HepG2 (cell line): Measurements from ENCODE around the gene OSBPL5. TPM values are rescaled to one million over a fixed set of nuclear protein-coding genes. Genes with fewer than 3 reads are reported as not detected.

Experiments used
- ATAC-seq: fragments of 200-7000 bp; cut with Tn5 transposase; 3 replicates; pipeline ENCODE4 v1.9.1; 2020; ENCODE audit warnings: mild to moderate bottlenecking, moderate library complexity
- BruUV-seq: library from RNA; stranded (reverse); fragments of 400-500 nt; replicated peaks from 2 replicates; lab custom pipeline; 2021; lab: Mats Ljungman, UMichigan
- CTCF ChIA-PET: fragments of 300-600 bp; formaldehyde crosslinking; extraction: SDS; loops from one replicate; lab custom pipeline; 2021; ENCODE audit warnings: low total read pairs, inconsistent platforms, low intra/inter-chr PET ratio; lab: Yijun Ruan, JAX
- POLR2A ChIA-PET: fragments of 350-600 bp; sonication (Branson Sonifier 250); formaldehyde crosslinking; loops from one replicate; lab custom pipeline; 2020; ENCODE audit warnings: antibody characterized with exemption, inconsistent platforms; lab: Yijun Ruan, JAX
- DNase-seq: peaks from one replicate; pipeline ENCODE4 v3.0.0-alpha.2; 2015; ENCODE audit warnings: low spot score
- FAIRE-seq: peaks from 3 replicates; lab custom pipeline; 2011; peaks lifted over from hg19 to GRCh38; lab: Jason Lieb, UNC
- H2AFZ ChIP-seq: one replicate; pipeline ENCODE4 v1.6.1; 2011; ENCODE audit warnings: low read length, inconsistent platforms
- H3K27ac ChIP-seq: fragments of 300-600 bp; 3 replicates; pipeline ENCODE4 v1.8.0; 2011; ENCODE audit warnings: mixed run types, mild to moderate bottlenecking, mixed read lengths, low read length, inconsistent platforms; ENCODE audit not compliant: insufficient read depth; ENCODE audit errors: extremely low read length
- H3K27me3 ChIP-seq, 2 experiments: fragments of 200-600 bp in 1 of 2; 2 replicates in 1 of 2; 3 replicates in 1 of 2; pipeline versions ENCODE4 v1.6.0 to v1.8.0; 2011; ENCODE audit warnings: low read length in 2 of 2, mild to moderate bottlenecking in 2 of 2, moderate library complexity in 2 of 2, inconsistent platforms in 1 of 2; ENCODE audit not compliant: insufficient read depth in 2 of 2, control insufficient read depth in 1 of 2
- H3K36me3 ChIP-seq, 2 experiments: fragments of 200-600 bp in 1 of 2; replicated peaks in 1 of 2; 2 replicates in 1 of 2; 3 replicates in 1 of 2; pipeline versions ENCODE4 v1.5.1 to v1.8.0; 2011; ENCODE audit warnings: low read length in 2 of 2, inconsistent platforms in 1 of 2; ENCODE audit not compliant: insufficient read depth in 2 of 2, control insufficient read depth in 1 of 2
- H3K4me1 ChIP-seq: 2 replicates; pipeline ENCODE4 v1.5.1; 2012; ENCODE audit warnings: low read length, inconsistent platforms; ENCODE audit not compliant: insufficient read depth
- H3K4me2 ChIP-seq: 2 replicates; pipeline ENCODE4 v1.6.0; 2011; ENCODE audit warnings: low read depth, low read length, inconsistent platforms
- H3K4me3 ChIP-seq, 3 experiments: fragments of 200-600 bp in 1 of 3; sonication (generic), shearing (Covaris generic) in 1 of 3; replicated peaks in 1 of 3; 2 replicates each; pipeline ENCODE4 v1.5.1; 2011 to 2016; ENCODE audit warnings: low read length in 3 of 3, inconsistent platforms in 2 of 3, low read depth in 2 of 3, mild to moderate bottlenecking in 2 of 3, control low read depth in 1 of 3, mixed read lengths in 1 of 3; ENCODE audit not compliant: insufficient read depth in 1 of 3
- H3K79me2 ChIP-seq: one replicate; pipeline ENCODE4 v1.6.1; 2011; ENCODE audit warnings: low read length, inconsistent platforms; ENCODE audit not compliant: insufficient read depth
- H3K9ac ChIP-seq: 2 replicates; pipeline ENCODE4 v1.6.0; 2011; ENCODE audit warnings: mild to moderate bottlenecking, low read depth, low read length, inconsistent platforms; ENCODE audit not compliant: insufficient read depth
- H3K9me3 ChIP-seq: 2 replicates; pipeline ENCODE4 v1.5.1; 2012; ENCODE audit warnings: mild to moderate bottlenecking, low read length
- H4K20me1 ChIP-seq: 2 replicates; pipeline ENCODE4 v1.6.0; 2011; ENCODE audit warnings: inconsistent platforms, mild to moderate bottlenecking, low read length, moderate library complexity; ENCODE audit not compliant: insufficient read depth
- FLYWCH1 ChIP-seq: sonication (generic); formaldehyde crosslinking; IDR thresholded peaks from 2 replicates; pipeline ENCODE4 v1.8.1; 2023; ENCODE audit warnings: mild to moderate bottlenecking, missing genetic modification reagents
- MED13 ChIP-seq: sonication (generic); formaldehyde crosslinking; IDR thresholded peaks from 2 replicates; pipeline ENCODE4 v1.5.0; 2020; ENCODE audit warnings: missing genetic modification reagents
- NRL ChIP-seq: sonication (generic); formaldehyde crosslinking; IDR thresholded peaks from 2 replicates; pipeline ENCODE4 v1.5.0; 2020; ENCODE audit warnings: missing genetic modification reagents, mild to moderate bottlenecking, moderate library complexity, borderline replicate concordance
- SALL2 ChIP-seq: sonication (generic); formaldehyde crosslinking; IDR thresholded peaks from 2 replicates; pipeline ENCODE4 v1.8.1; 2023; ENCODE audit warnings: mild to moderate bottlenecking, missing genetic modification reagents, inconsistent platforms
- SSRP1 ChIP-seq: IDR thresholded peaks from 2 replicates; pipeline ENCODE4 v1.6.1; 2016; ENCODE audit warnings: control low read depth
- TBP ChIP-seq: sonication (generic); formaldehyde crosslinking; IDR thresholded peaks from 2 replicates; pipeline ENCODE4 v1.5.0; 2020; ENCODE audit warnings: missing genetic modification reagents
- TBX2 ChIP-seq: sonication (generic); formaldehyde crosslinking; IDR thresholded peaks from 2 replicates; pipeline ENCODE4 v1.5.0; 2020; ENCODE audit warnings: missing genetic modification reagents, mild to moderate bottlenecking, borderline replicate concordance
- ZMAT3 ChIP-seq: sonication (generic); formaldehyde crosslinking; conservative IDR thresholded peaks from 2 replicates; pipeline ENCODE4 v1.7.0; 2021; ENCODE audit warnings: missing genetic modification reagents
- ZNF3 ChIP-seq: IDR thresholded peaks from 2 replicates; pipeline ENCODE4 v1.7.0; 2017; ENCODE audit warnings: inconsistent platforms
- ZNF343 ChIP-seq: sonication (generic); formaldehyde crosslinking; IDR thresholded peaks from 2 replicates; pipeline ENCODE4 v1.4.0; 2020; ENCODE audit warnings: mild to moderate bottlenecking, missing genetic modification reagents
- ZNF570 ChIP-seq: sonication (generic); formaldehyde crosslinking; IDR thresholded peaks from 2 replicates; pipeline ENCODE4 v1.4.0; 2020; ENCODE audit warnings: mild to moderate bottlenecking, missing genetic modification reagents, borderline replicate concordance
- WGBS: methylation state at CpG from one replicate; pipeline ENCODE4 v1.1.6; 2017; ENCODE audit warnings: low lambda C conversion rate; 5-methylcytosine and 5-hydroxymethylcytosine counted together
- in situ Hi-C: cut with HindIII; loops from 2 replicates; pipeline ENCODE4 v1.10.0; 2017; ENCODE audit warnings: low pct_unique_long_range_greater_than_20kb; ENCODE audit not compliant: extremely low pct_ligation_motif_present
- intact Hi-C: fragments of 100-400 bp; cut with micrococcal nuclease; formaldehyde crosslinking; loops from one replicate; pipeline ENCODE4 v1.10.0; 2022; ENCODE audit not compliant: unreplicated experiment
- polyA plus RNA-seq, 8 experiments: library from polyadenylated mRNA; depleted of rRNA in 3 of 8; stranded (reverse) in 7 of 8; unstranded in 1 of 8; fragments of >200 nt; fragmentation: Illumina TruSeq in 4 of 8; extraction: Trizol in 4 of 8; gene quantifications; 2 replicates each; pipeline versions ENCODE4 v1.2.1 to v1.2.3, GENCODE V29; 2011 to 2016; ENCODE audit warnings: low read depth in 4 of 8, missing spikeins in 1 of 8, mixed read lengths in 1 of 8; ENCODE audit not compliant: insufficient read depth in 1 of 8
- total RNA-seq, 5 experiments: library from RNA; depleted of rRNA; stranded (reverse); fragments of >200 nt; fragmentation: Illumina TruSeq; extraction: Trizol; gene quantifications; 2 replicates each; pipeline ENCODE4 v1.2.3, GENCODE V29; 2016; ENCODE audit warnings: low read depth in 1 of 5
- TF ChIP-seq, protein P1 (sequence below): sonication (generic); formaldehyde crosslinking; IDR thresholded peaks from 2 replicates; pipeline ENCODE4 v1.4.0; 2020; ENCODE audit warnings: missing genetic modification reagents
- TF ChIP-seq, protein P2 (sequence below): sonication (generic); formaldehyde crosslinking; IDR thresholded peaks from 2 replicates; pipeline ENCODE4 v1.8.0; 2022; ENCODE audit warnings: low read depth, missing genetic modification reagents
- TF ChIP-seq, protein P3 (sequence below): sonication (generic); formaldehyde crosslinking; IDR thresholded peaks from 2 replicates; pipeline ENCODE4 v1.5.0; 2020; ENCODE audit warnings: mild to moderate bottlenecking, missing genetic modification reagents, borderline replicate concordance

The OSBPL5 gene
- total and polyA plus RNA-seq, 2 of the 13 experiments (the other 11 are each of a cell fraction or from before 2014, with no cell fraction given), result not detected

DNA sequence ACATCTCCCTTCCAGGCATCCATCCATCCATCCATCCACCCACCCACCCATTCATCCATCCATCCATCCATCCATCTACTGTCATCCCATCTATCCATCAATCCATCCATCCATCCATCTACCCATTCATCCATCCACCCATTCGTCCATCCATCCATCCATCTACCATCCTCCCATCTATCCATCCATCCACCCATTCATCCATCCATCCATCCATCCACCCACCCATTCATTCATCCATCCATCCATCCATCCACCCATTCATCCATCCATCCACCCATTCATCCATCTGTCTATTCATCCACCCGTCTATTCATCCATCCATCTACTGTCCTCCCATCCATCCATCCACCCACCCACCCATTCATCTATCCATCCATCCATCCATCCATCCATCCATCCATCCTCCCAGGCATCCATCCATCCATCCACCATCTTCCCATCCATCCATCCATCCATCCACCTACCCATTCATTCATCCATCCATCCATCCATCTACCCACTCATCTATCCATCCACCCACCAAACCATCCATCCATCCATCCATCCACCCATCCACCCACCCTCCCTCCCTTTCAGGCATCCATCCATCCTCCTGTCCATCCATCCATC lies 33.7 kb downstream of the OSBPL5 start:
- no peak overlapping the region for H3K4me2 ChIP-seq
- in situ Hi-C loops, result no loop called here
- CTCF ChIA-PET, result no interaction called here
- no peaks in the 10 kb centered on the region for H3K4me1 ChIP-seq
- H3K9me3 ChIP-seq, result no peaks in the 10 kb centered on the region
- no peak for ATAC-seq
- BruUV-seq, result no TSS peak
- no peaks in the 10 kb centered on the region for H3K36me3 ChIP-seq
- H3K4me3 ChIP-seq, result no peak overlapping the region
- H3K27ac ChIP-seq, result no peak overlapping the region
- intact Hi-C loops, result no loop called here
- H2AFZ ChIP-seq, result no peak overlapping the region
- DNase-seq, result no peak
- peaks cover 10 to 54% of the 10 kb centered on the region in 2 experiments for H3K27me3 ChIP-seq
- H3K79me2 ChIP-seq, result no peaks in the 10 kb centered on the region
- no peaks in the 10 kb centered on the region for H4K20me1 ChIP-seq
- 26% methylated on average over 2 of the region's 2 CpGs for WGBS
- H3K9ac ChIP-seq, result no peak overlapping the region
- TF ChIP-seq, protein P1, sequence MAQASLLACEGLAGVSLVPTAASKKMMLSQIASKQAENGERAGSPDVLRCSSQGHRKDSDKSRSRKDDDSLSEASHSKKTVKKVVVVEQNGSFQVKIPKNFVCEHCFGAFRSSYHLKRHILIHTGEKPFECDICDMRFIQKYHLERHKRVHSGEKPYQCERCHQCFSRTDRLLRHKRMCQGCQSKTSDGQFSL (CRISPR knock-in tag), result no peak
- no peak for TF ChIP-seq FLYWCH1 (CRISPR knock-in tag)
- TF ChIP-seq TBX2 (CRISPR knock-in tag), result no peak
- no peak for FAIRE-seq
- POLR2A ChIA-PET, result no interaction called here

DNA sequence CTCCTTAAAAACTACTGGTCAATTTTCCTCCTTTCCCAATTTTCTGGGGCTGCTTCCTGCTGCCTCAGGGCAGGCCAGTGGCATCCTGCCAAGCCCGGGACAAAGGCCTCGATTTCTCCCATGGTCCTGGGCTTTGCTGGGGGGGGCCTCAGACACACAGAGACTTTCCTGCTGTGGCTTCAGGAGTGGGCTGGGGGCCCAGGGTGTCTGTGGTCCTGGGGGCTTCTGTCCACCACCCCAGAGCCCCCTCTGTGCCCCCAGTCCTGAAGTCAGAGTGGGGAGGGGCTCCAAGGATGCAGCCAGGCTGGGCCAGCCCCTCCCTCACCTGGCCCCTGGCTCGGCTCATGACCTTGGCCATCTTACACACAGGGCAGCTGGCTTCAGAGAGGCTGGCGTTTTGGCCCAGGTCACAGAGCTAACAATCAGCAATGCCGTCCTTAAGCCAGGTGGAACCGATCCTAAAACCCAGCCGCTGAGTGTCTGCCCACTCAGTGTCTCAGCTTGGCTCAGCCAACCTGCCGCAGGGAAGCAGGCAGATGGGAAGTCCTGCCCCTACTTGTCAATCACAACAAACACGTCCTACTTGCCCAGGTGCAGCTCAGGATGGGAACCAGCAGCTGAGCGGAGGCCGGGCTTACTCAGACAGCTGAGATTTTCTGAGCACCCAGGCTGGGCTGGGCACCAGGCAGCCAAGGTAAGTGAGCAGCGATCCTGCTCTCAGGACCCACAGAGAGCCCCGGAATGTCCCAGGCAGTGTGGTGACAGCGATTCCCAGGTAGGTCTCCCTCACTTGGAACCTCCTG lies 34.6 kb downstream of the OSBPL5 start:
- Histone ChIP-seq H3K4me2 (no peak overlapping the region), H3K9me3 (no peaks in the 10 kb centered on the region), H3K9ac (no peak overlapping the region), H3K36me3 (no peaks in the 10 kb centered on the region), H2AFZ (no peak overlapping the region), H3K27ac (no peak overlapping the region), H3K4me1 (no peaks in the 10 kb centered on the region), H3K79me2 (no peaks in the 10 kb centered on the region), H4K20me1 (no peaks in the 10 kb centered on the region), H3K27me3 (peaks cover 10 to 56% of the 10 kb centered on the region in 2 experiments), H3K4me3 (no peak overlapping the region)
- BruUV-seq, result no TSS peak
- intact Hi-C loops (no loop called here), in situ Hi-C loops (no loop called here)
- POLR2A ChIA-PET, result no interaction called here
- ATAC-seq (no peak), FAIRE-seq (no peak), DNase-seq (no peak)
- WGBS, result 0% methylated on average over 2 of the region's 14 CpGs
- CTCF ChIA-PET, result no interaction called here
- no peak for TF ChIP-seq ZMAT3 (CRISPR knock-in tag)
- no peak for TF ChIP-seq SSRP1 (CRISPR knock-in tag)
- no peak for TF ChIP-seq SALL2 (CRISPR knock-in tag)
- no peak for TF ChIP-seq TBP (CRISPR knock-in tag)
- TF ChIP-seq, protein P2, sequence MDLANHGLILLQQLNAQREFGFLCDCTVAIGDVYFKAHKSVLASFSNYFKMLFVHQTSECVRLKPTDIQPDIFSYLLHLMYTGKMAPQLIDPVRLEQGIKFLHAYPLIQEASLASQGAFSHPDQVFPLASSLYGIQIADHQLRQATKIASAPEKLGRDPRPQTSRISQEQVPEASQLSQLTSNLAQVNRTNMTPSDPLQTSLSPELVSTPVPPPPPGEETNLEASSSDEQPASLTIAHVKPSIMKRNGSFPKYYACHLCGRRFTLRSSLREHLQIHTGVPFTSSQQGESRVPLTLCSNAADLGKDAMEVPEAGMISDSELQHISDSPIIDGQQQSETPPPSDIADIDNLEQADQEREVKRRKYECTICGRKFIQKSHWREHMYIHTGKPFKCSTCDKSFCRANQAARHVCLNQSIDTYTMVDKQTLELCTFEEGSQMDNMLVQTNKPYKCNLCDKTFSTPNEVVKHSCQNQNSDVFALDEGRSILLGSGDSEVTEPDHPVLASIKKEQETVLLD, result no peak
- no peak for TF ChIP-seq ZNF570 (CRISPR knock-in tag)
- TF ChIP-seq NRL, result no peak
- TF ChIP-seq, protein P3, sequence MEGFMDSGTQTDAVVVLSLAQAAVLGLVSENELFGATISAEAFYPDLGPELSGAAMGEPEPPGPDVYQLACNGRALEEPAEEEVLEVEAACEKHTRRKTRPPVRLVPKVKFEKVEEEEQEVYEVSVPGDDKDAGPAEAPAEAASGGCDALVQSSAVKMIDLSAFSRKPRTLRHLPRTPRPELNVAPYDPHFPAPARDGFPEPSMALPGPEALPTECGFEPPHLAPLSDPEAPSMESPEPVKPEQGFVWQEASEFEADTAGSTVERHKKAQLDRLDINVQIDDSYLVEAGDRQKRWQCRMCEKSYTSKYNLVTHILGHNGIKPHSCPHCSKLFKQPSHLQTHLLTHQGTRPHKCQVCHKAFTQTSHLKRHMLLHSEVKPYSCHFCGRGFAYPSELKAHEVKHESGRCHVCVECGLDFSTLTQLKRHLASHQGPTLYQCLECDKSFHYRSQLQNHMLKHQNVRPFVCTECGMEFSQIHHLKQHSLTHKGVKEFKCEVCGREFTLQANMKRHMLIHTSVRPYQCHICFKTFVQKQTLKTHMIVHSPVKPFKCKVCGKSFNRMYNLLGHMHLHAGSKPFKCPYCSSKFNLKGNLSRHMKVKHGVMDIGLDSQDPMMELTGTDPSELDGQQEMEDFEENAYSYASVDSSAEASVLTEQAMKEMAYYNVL, result no peak
- TF ChIP-seq ZNF3 (CRISPR knock-in tag), result no peak
- TF ChIP-seq MED13 (CRISPR knock-in tag), result no peak
- no peak for TF ChIP-seq ZNF343 (CRISPR knock-in tag)
